ENCODE measurements around the gene STEAP1B.

Gene STEAP1B

DNA sequence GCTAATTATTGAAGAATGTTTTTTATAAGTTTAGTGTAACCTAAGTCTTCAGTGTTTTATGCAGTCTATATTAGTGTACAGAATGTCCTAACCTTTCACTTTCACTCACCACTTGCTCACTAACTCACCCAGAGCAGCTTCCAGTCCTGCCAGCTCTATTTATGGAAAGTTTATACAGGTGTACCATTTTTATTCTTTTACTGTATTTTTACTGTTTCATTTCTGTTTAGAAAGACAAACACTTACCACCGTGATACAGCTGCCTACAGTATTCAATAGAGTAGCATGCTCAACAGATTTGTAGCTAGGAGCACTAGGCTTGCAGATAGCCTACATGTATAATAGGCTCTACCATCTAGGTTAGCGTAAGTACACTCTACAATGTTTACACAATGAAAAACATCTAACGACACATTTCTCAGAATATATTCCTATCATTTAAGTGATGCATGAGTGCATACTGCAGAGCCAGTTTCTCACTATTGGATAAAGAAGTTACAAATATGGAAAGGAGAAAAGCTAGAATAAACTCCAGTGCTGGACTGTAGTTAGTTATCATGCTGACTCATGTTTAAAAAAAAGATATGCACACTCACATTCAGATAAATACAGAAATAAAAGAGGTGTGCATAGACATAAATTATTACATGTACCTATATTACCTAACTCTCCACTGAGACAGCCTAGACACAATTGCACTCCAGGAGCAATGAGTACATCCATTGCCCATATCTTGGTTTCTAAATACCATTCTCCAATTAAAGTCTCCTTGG, 30.4 kb downstream of the STEAP1B start:
- Histone ChIP-seq H3K79me2 (ENCODE audit: insufficient read depth, low read length) (no peaks in the 10 kb centered on the region), H3K9me3 (ENCODE audit: insufficient read depth, low read depth, low read length) (no peaks in the 10 kb centered on the region), H2AFZ (ENCODE audit: low read length) (no peak overlapping the region), H3K9me2 (replicated peaks; ENCODE audit: low read depth, low read length) (no peaks in the 10 kb centered on the region), H3K4me1 (ENCODE audit: insufficient read depth, low read length, poor library complexity, severe bottlenecking) (no peaks in the 10 kb centered on the region), H3F3A (ENCODE audit: low read depth) (no peaks in the 10 kb centered on the region), H3K36me3 (ENCODE audit: insufficient read depth, low read length) (no peaks in the 10 kb centered on the region), H3K4me2 (ENCODE audit: low read depth, low read length, poor library complexity, severe bottlenecking) (no peak overlapping the region), H3K9ac (ENCODE audit: low read depth, low read length, poor library complexity, severe bottlenecking) (no peak overlapping the region), H4K20me1 (ENCODE audit: insufficient read depth, low read length, poor library complexity, severe bottlenecking) (no peaks in the 10 kb centered on the region), H3K4me3 (ENCODE audit: low read length, poor library complexity, severe bottlenecking) (no peak overlapping the region), H3K27me3 (ENCODE audit: insufficient read depth, low read length, poor library complexity, severe bottlenecking) (no peaks in the 10 kb centered on the region)
- TF ChIP-seq, protein P1, sequence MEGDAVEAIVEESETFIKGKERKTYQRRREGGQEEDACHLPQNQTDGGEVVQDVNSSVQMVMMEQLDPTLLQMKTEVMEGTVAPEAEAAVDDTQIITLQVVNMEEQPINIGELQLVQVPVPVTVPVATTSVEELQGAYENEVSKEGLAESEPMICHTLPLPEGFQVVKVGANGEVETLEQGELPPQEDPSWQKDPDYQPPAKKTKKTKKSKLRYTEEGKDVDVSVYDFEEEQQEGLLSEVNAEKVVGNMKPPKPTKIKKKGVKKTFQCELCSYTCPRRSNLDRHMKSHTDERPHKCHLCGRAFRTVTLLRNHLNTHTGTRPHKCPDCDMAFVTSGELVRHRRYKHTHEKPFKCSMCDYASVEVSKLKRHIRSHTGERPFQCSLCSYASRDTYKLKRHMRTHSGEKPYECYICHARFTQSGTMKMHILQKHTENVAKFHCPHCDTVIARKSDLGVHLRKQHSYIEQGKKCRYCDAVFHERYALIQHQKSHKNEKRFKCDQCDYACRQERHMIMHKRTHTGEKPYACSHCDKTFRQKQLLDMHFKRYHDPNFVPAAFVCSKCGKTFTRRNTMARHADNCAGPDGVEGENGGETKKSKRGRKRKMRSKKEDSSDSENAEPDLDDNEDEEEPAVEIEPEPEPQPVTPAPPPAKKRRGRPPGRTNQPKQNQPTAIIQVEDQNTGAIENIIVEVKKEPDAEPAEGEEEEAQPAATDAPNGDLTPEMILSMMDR (conservative IDR thresholded peaks at IDR 0.05; ENCODE audit: low read length), result no peak
- TF ChIP-seq EZH2phosphoT487 (IDR thresholded peaks at IDR 0.05; ENCODE audit: borderline replicate concordance), result no peak

DNA sequence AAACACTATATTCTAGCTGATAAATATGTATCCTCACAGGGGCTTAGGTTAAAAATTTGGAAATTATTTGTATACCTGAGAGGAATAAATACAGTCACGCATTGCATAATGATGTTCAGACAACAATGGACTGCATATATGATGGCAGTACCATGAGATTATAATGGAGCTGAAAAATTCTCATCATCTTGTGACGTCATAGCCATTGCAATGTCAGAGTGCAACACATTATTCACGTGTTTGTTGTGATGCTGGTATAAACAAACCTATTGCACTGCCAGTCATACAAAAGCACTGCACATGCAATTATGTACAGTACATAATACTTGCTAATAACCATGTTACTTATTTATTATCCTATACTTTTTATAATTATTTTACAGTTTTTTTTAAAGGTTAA, 31.4 kb downstream of the STEAP1B start:
- Histone ChIP-seq H3K27me3 (ENCODE audit: insufficient read depth, low read length, poor library complexity, severe bottlenecking) (no peaks in the 10 kb centered on the region), H3K9me3 (ENCODE audit: insufficient read depth, low read depth, low read length) (no peaks in the 10 kb centered on the region), H3K9me2 (replicated peaks; ENCODE audit: low read depth, low read length) (no peaks in the 10 kb centered on the region), H3K4me2 (ENCODE audit: low read depth, low read length, poor library complexity, severe bottlenecking) (no peak overlapping the region), H3K9ac (ENCODE audit: low read depth, low read length, poor library complexity, severe bottlenecking) (no peak overlapping the region), H3K36me3 (ENCODE audit: insufficient read depth, low read length) (no peaks in the 10 kb centered on the region), H3K4me3 (ENCODE audit: low read length, poor library complexity, severe bottlenecking) (no peak overlapping the region), H3K79me2 (ENCODE audit: insufficient read depth, low read length) (no peaks in the 10 kb centered on the region), H3F3A (ENCODE audit: low read depth) (no peaks in the 10 kb centered on the region), H2AFZ (ENCODE audit: low read length) (no peak overlapping the region), H3K4me1 (ENCODE audit: insufficient read depth, low read length, poor library complexity, severe bottlenecking) (no peaks in the 10 kb centered on the region), H4K20me1 (ENCODE audit: insufficient read depth, low read length, poor library complexity, severe bottlenecking) (no peaks in the 10 kb centered on the region)
- no peak for TF ChIP-seq EZH2phosphoT487 (IDR thresholded peaks at IDR 0.05; ENCODE audit: borderline replicate concordance)
- TF ChIP-seq, protein P1 (conservative IDR thresholded peaks at IDR 0.05; ENCODE audit: low read length), result no peak

DNA sequence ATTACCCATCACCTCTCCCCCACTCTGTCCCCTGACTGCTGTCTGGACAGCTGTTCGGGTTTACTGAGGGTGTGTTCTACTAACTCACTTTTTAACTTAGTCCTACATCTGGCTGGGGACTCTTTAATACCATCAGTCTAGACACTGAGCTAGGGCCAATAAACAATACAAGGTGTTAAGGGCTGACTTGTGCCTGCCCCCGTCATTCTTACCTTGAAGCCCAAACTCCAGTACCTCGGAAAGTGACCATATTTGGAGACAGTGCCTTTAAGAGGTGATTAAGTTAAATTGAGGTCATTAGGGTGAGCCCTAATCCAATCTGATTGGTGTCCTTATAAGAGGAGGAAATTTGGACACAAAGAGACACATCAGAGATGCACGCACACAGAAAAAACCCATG, 35.7 kb downstream of the STEAP1B start:
- H3K4me2 ChIP-seq (ENCODE audit: low read depth, low read length, poor library complexity, severe bottlenecking), result no peak overlapping the region
- H3K36me3 ChIP-seq (ENCODE audit: insufficient read depth, low read length), result no peaks in the 10 kb centered on the region
- no peaks in the 10 kb centered on the region for H3F3A ChIP-seq (ENCODE audit: low read depth)
- H3K9me2 ChIP-seq (replicated peaks; ENCODE audit: low read depth, low read length), result no peaks in the 10 kb centered on the region
- no peak overlapping the region for H3K4me3 ChIP-seq (ENCODE audit: low read length, poor library complexity, severe bottlenecking)
- H3K79me2 ChIP-seq (ENCODE audit: insufficient read depth, low read length), result no peaks in the 10 kb centered on the region
- H3K9ac ChIP-seq (ENCODE audit: low read depth, low read length, poor library complexity, severe bottlenecking), result no peak overlapping the region
- H3K4me1 ChIP-seq (ENCODE audit: insufficient read depth, low read length, poor library complexity, severe bottlenecking), result no peaks in the 10 kb centered on the region
- TF ChIP-seq, protein P1 (conservative IDR thresholded peaks at IDR 0.05; ENCODE audit: low read length), result no peak
- no peak for TF ChIP-seq EZH2phosphoT487 (IDR thresholded peaks at IDR 0.05; ENCODE audit: borderline replicate concordance)
- H4K20me1 ChIP-seq (ENCODE audit: insufficient read depth, low read length, poor library complexity, severe bottlenecking), result no peaks in the 10 kb centered on the region
- H3K9me3 ChIP-seq (ENCODE audit: insufficient read depth, low read depth, low read length), result no peaks in the 10 kb centered on the region
- H3K27me3 ChIP-seq (ENCODE audit: insufficient read depth, low read length, poor library complexity, severe bottlenecking), result no peaks in the 10 kb centered on the region
- H2AFZ ChIP-seq (ENCODE audit: low read length), result no peak overlapping the region
